Smooth muscle cell (in vitro differentiated cells): ENCODE results near the gene C7orf57. TPM values are rescaled to one million over a fixed set of nuclear protein-coding genes. Genes with fewer than 3 reads are reported as not detected.

Experiments
- DNase-seq: peaks from one replicate; lab custom pipeline; 2025; ENCODE audit not compliant: unreplicated experiment; lab: John Stamatoyannopoulos, UW
- H2AFZ ChIP-seq: fragments of 200-600 bp; sonication (generic); 2 replicates; pipeline ENCODE4 v1.6.0; 2016; ENCODE audit warnings: antibody characterized with exemption, low read depth, mild to moderate bottlenecking
- H3F3A ChIP-seq: fragments of 200-600 bp; sonication (generic); 2 replicates; pipeline ENCODE4 v1.6.0; 2017; ENCODE audit warnings: antibody characterized with exemption, low read depth
- H3K27ac ChIP-seq: fragments of 200-600 bp; sonication (generic); 2 replicates; pipeline ENCODE4 v1.5.1; 2016; ENCODE audit warnings: low read depth, mild to moderate bottlenecking
- H3K27me3 ChIP-seq: fragments of 200-600 bp; sonication (generic); 2 replicates; pipeline ENCODE4 v1.6.1; 2016; ENCODE audit warnings: low read depth, mild to moderate bottlenecking
- H3K36me3 ChIP-seq: fragments of 200-600 bp; sonication (generic); 2 replicates; pipeline ENCODE4 v1.5.1; 2016; ENCODE audit warnings: low read depth
- H3K4me1 ChIP-seq: fragments of 200-600 bp; sonication (generic); 2 replicates; pipeline ENCODE4 v1.5.1; 2016; ENCODE audit warnings: low read depth
- H3K4me2 ChIP-seq: fragments of 200-600 bp; sonication (generic); 2 replicates; pipeline ENCODE4 v1.6.0; 2016; ENCODE audit warnings: mild to moderate bottlenecking
- H3K4me3 ChIP-seq: fragments of 200-600 bp; sonication (generic); 2 replicates; pipeline ENCODE4 v1.5.1; 2016; ENCODE audit warnings: mild to moderate bottlenecking
- H3K79me2 ChIP-seq: fragments of 200-600 bp; sonication (generic); 2 replicates; pipeline ENCODE4 v1.6.0; 2016; ENCODE audit warnings: low read depth, mild to moderate bottlenecking
- H3K9ac ChIP-seq: fragments of 200-600 bp; sonication (generic); 2 replicates; pipeline ENCODE4 v1.6.0; 2016; ENCODE audit warnings: low read depth
- H3K9me3 ChIP-seq: fragments of 200-600 bp; sonication (generic); replicated peaks from 2 replicates; pipeline ENCODE4 v1.5.1; 2016; ENCODE audit warnings: low read depth
- H4K20me1 ChIP-seq: fragments of 200-600 bp; sonication (generic); 2 replicates; pipeline ENCODE4 v1.6.0; 2016; ENCODE audit warnings: low read depth
- CTCF ChIP-seq: fragments of 200-600 bp; sonication (generic); IDR thresholded peaks from 2 replicates; pipeline ENCODE4 v1.5.1; 2017; ENCODE audit warnings: borderline replicate concordance, mild to moderate bottlenecking, antibody characterized with exemption; ENCODE audit not compliant: insufficient read depth, poor library complexity, severe bottlenecking
- WGBS: methylation state at CpG from one replicate; pipeline ENCODE4 v1.1.7; 2016; ENCODE audit warnings: low lambda C conversion rate; 5-methylcytosine and 5-hydroxymethylcytosine counted together
- polyA plus RNA-seq: library from polyadenylated mRNA; unstranded; fragments of >200 nt; fragmentation: Nextera tagmentation; extraction: Ambion mirVana; gene quantifications from 2 replicates; pipeline ENCODE4 v1.2.1, GENCODE V29; 2016
- total RNA-seq: library from RNA; depleted of rRNA; stranded (reverse); fragments of >200 nt; gene quantifications from 2 replicates; pipeline ENCODE4 v1.2.3, GENCODE V29; 2014

C7orf57 gene
- total and polyA plus RNA-seq, 2 experiments from 2014 or later: not detected

- Histone ChIP-seq H3K4me2 (no peak overlapping the region), H3K36me3 (peaks cover 1% of the 10 kb centered on the region), H3K4me1 (no peaks in the 10 kb centered on the region), H3F3A (peaks cover 5% of the 10 kb centered on the region), H3K27ac (no peak overlapping the region), H3K79me2 (no peaks in the 10 kb centered on the region), H4K20me1 (no peaks in the 10 kb centered on the region), H3K9me3 (no peaks in the 10 kb centered on the region), H3K4me3 (no peak overlapping the region), H2AFZ (no peak overlapping the region), H3K9ac (no peak overlapping the region), H3K27me3 (no peaks in the 10 kb centered on the region)
- TF ChIP-seq CTCF: no peak
- WGBS: 94% methylated on average over 18 of the region's 18 CpGs
- no peak for DNase-seq
Observed at GRCh38 chr7:48107926-48108472, 72.7 kb downstream of the C7orf57 start.

DNA sequence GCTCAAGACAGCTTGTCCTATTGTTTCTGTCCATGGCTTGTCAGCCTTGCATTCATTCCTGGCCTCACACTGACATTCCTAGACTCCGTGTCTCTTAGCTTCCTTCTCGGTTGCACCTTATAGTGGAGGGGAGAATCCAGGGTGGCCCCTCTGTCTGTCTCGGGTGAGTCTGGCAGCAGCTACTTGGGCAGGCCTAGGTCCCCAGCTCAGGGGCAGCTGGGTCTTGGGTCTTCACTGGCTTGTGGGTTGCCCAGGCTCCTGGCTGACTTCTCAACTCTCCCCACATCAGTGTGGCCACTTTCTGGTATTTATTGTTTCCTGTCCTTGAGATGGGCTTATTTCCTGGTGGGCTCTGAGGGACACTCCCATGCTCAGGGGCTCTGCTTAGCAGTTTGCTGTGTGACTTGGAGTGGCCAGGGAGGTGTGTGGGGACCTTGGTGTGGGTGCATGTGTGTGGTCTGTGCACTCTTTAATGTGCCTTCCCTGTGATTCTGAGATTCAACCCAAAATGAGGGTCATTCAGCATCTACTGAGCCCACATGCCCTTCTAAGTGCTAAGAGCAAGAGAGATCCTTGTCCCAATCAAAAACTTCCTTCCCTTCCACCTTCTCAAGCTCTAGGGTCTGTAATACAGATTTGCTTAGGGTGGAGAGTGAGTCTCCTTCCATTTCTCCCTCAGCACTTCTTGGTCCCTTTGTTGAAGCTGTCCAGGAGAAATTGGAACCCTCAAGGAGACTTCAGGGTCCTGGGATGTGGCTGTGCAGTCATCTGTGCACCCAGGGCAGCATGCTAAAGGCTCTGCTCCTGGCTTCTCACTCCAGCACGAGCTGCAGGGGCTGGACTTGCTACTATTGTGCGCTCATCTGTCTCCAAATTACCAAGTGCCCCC is 73.9 kb downstream of the C7orf57 start:
- Histone ChIP-seq H3K27ac (no peak overlapping the region), H2AFZ (no peak overlapping the region), H3K27me3 (no peaks in the 10 kb centered on the region), H3K79me2 (no peaks in the 10 kb centered on the region), H4K20me1 (no peaks in the 10 kb centered on the region), H3K9me3 (no peaks in the 10 kb centered on the region), H3K9ac (no peak overlapping the region), H3K4me2 (no peak overlapping the region), H3K4me1 (no peaks in the 10 kb centered on the region), H3F3A (peaks cover 5% of the 10 kb centered on the region), H3K4me3 (no peak overlapping the region), H3K36me3 (no peaks in the 10 kb centered on the region)
- no peak for DNase-seq
- WGBS: 92% methylated on average over 5 of the region's 5 CpGs
- no peak for TF ChIP-seq CTCF

DNA sequence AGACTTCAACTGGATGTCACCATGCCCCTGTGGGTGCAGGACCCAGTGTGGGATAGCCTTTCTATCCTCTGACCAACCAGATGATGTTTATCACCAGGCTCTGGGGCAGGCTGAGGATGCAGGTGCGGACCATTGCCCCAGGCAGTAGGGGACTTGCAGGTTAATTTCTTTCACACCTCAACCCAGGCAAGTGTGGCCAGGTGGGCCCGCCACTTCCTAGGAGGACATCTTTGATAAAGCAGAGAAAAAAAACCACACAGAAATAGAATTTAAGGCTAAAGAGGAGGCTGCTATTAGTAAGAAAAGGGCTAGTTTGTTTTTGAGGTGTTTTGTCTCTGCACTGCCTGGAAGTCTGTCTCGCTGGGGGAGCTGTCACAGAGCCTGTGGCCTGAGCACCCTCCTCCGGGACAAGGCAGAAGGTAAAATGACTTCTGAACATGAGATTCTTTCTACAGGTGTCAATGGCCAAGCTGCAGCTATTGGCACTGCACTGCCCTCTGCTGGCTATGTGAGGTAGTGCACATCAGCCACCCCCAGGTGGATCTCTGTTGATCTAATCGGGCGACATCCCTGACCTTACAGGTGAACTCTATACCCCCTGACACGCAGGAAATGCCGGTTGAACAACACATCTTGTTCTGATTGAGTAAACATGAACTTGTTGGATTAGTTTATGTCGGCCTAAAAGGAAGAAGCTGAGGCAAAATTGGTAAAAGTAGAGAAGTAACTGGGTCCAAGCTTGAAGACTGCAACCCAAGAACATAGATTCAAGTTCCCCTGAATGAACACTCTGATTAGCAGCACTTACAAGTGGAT is 74.7 kb downstream of the C7orf57 start:
- no peaks in the 10 kb centered on the region for H3K27me3 ChIP-seq
- no peak overlapping the region for H3K27ac ChIP-seq
- H2AFZ ChIP-seq: no peak overlapping the region
- no peaks in the 10 kb centered on the region for H3K4me1 ChIP-seq
- peaks cover 5% of the 10 kb centered on the region for H3F3A ChIP-seq
- peak; percentile 32 for DNase-seq
- H3K79me2 ChIP-seq: no peaks in the 10 kb centered on the region
- no peak overlapping the region for H3K9ac ChIP-seq
- no peak overlapping the region for H3K4me2 ChIP-seq
- TF ChIP-seq CTCF: peak; percentile 99
- WGBS: 30% methylated on average over 9 of the region's 9 CpGs
- H4K20me1 ChIP-seq: no peaks in the 10 kb centered on the region
- no peaks in the 10 kb centered on the region for H3K9me3 ChIP-seq
- H3K36me3 ChIP-seq: no peaks in the 10 kb centered on the region
- no peak overlapping the region for H3K4me3 ChIP-seq
